ENCODE results near the gene ANXA8. TPM values are rescaled to one million over a fixed set of nuclear protein-coding genes. Genes with fewer than 3 reads are reported as not detected.
A peak's percentile ranks its signal among the peaks of the same experiment; 100 is the strongest.
"Not testable (repeated sequence)": the region's sequence is repeated elsewhere in the genome, so short reads cannot be mapped to it uniquely, and the experiment has no call there.

ANXA8 gene
- total and polyA plus RNA-seq, 2 of the 13 experiments (the other 11 are each of a cell fraction or from before 2014, with no cell fraction given) = not detected

- peak overlapping the region in 2 of 3 experiments; percentile 15 to 38; a peak in 3 of 6 replicates for H3K4me3 ChIP-seq (replicated peaks in 1 of 3; ENCODE audit: insufficient read depth in 1 of 3, low read depth in 2 of 3, low read length in 3 of 3)
- FAIRE-seq; intact Hi-C loops (cut with micrococcal nuclease; ENCODE audit: unreplicated experiment); H2AFZ ChIP-seq (ENCODE audit: low read length); H3K79me2 ChIP-seq (ENCODE audit: insufficient read depth, low read length); H3K9ac ChIP-seq (ENCODE audit: insufficient read depth, low read depth, low read length); in situ Hi-C loops (cut with HindIII; ENCODE audit: extremely low pct_ligation_motif_present, low pct_unique_long_range_greater_than_20kb); DNase-seq (ENCODE audit: low spot score); BruUV-seq (replicated peaks); H4K20me1 ChIP-seq (ENCODE audit: insufficient read depth, low read length); POLR2A ChIA-PET; H3K27ac ChIP-seq (ENCODE audit: extremely low read length, insufficient read depth, low read length); CTCF ChIA-PET (ENCODE audit: low intra/inter-chr PET ratio, low total read pairs); H3K27me3 ChIP-seq (ENCODE audit: control insufficient read depth in 1 of 2, insufficient read depth in 2 of 2, low read length in 2 of 2); H3K9me3 ChIP-seq (ENCODE audit: low read length); H3K36me3 ChIP-seq (replicated peaks in 1 of 2; ENCODE audit: control insufficient read depth in 1 of 2, insufficient read depth in 2 of 2, low read length in 2 of 2): not testable (repeated sequence)
- 0% methylated on average over 3 of the region's 37 CpGs for WGBS (ENCODE audit: low lambda C conversion rate)
- TF ChIP-seq, protein P1, sequence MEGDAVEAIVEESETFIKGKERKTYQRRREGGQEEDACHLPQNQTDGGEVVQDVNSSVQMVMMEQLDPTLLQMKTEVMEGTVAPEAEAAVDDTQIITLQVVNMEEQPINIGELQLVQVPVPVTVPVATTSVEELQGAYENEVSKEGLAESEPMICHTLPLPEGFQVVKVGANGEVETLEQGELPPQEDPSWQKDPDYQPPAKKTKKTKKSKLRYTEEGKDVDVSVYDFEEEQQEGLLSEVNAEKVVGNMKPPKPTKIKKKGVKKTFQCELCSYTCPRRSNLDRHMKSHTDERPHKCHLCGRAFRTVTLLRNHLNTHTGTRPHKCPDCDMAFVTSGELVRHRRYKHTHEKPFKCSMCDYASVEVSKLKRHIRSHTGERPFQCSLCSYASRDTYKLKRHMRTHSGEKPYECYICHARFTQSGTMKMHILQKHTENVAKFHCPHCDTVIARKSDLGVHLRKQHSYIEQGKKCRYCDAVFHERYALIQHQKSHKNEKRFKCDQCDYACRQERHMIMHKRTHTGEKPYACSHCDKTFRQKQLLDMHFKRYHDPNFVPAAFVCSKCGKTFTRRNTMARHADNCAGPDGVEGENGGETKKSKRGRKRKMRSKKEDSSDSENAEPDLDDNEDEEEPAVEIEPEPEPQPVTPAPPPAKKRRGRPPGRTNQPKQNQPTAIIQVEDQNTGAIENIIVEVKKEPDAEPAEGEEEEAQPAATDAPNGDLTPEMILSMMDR (CRISPR knock-in tag; IDR thresholded peaks at IDR 0.05) = peak; percentile 27; the same call in 1 of the 2 replicates
- TF ChIP-seq ZBTB26 (CRISPR knock-in tag; IDR thresholded peaks at IDR 0.05; ENCODE audit: borderline replicate concordance) (0 out of 2 replicates have a peak, but pooled peaks have one; percentile 54), ZNF687 (CRISPR knock-in tag; IDR thresholded peaks at IDR 0.05) (peak; percentile 40; the same call in 1 of the 2 replicates), ZNF121 (CRISPR knock-in tag; IDR thresholded peaks at IDR 0.05) (0 out of 2 replicates have a peak, but pooled peaks have one; percentile 45), HNRNPLL (IDR thresholded peaks at IDR 0.05; ENCODE audit: low read depth, low read length, poor library complexity, severe bottlenecking) (peak; percentile 19), STAG1 (CRISPR knock-in tag; IDR thresholded peaks at IDR 0.05) (peak; percentile 28), ZBTB7B (CRISPR knock-in tag; IDR thresholded peaks at IDR 0.05) (0 out of 2 replicates have a peak, but pooled peaks have one; percentile 39), GABPB1 (CRISPR knock-in tag; IDR thresholded peaks at IDR 0.05) (peak; percentile 18; the same call in 1 of the 2 replicates)
- TF ChIP-seq, protein P2, sequence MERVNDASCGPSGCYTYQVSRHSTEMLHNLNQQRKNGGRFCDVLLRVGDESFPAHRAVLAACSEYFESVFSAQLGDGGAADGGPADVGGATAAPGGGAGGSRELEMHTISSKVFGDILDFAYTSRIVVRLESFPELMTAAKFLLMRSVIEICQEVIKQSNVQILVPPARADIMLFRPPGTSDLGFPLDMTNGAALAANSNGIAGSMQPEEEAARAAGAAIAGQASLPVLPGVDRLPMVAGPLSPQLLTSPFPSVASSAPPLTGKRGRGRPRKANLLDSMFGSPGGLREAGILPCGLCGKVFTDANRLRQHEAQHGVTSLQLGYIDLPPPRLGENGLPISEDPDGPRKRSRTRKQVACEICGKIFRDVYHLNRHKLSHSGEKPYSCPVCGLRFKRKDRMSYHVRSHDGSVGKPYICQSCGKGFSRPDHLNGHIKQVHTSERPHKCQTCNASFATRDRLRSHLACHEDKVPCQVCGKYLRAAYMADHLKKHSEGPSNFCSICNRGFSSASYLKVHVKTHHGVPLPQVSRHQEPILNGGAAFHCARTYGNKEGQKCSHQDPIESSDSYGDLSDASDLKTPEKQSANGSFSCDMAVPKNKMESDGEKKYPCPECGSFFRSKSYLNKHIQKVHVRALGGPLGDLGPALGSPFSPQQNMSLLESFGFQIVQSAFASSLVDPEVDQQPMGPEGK (CRISPR knock-in tag; IDR thresholded peaks at IDR 0.05) = 0 out of 2 replicates have a peak, but pooled peaks have one; percentile 14
- H3K4me1 ChIP-seq (ENCODE audit: insufficient read depth, low read length) = peaks cover 22% of the 10 kb centered on the region
- peak overlapping the region; percentile 59 for H3K4me2 ChIP-seq (ENCODE audit: low read depth, low read length)
- ATAC-seq = peak; percentile 78
Measured at GRCh38 chr10:47461261-47461687, 22.6 kb downstream of the ANXA8 start.
